ENCODE data around the gene PRR5. TPM values are rescaled to one million over a fixed set of nuclear protein-coding genes. Genes with fewer than 3 reads are reported as not detected.

Gene PRR5
- polyA plus RNA-seq, 1 of the 3 experiments (the other 2 are of a cell fraction), result 1.3 TPM

- no peak overlapping the region for H2AFZ ChIP-seq (ENCODE audit: low read depth)
- WGBS (ENCODE audit: low lambda C conversion rate), result 40% methylated on average over 1 of the region's 11 CpGs
- no peaks in the 10 kb centered on the region for H4K20me1 ChIP-seq (ENCODE audit: insufficient read depth)
- no peaks in the 10 kb centered on the region for H3K36me3 ChIP-seq (replicated peaks in 1 of 2; ENCODE audit: control insufficient read depth in 1 of 2, insufficient read depth in 2 of 2, low read length in 1 of 2)
- no peaks in the 10 kb centered on the region for H3K9me2 ChIP-seq
- peak; percentile 6 for DNase-seq
- H3K4me2 ChIP-seq, result no peak overlapping the region
- H3K27me3 ChIP-seq (ENCODE audit: insufficient read depth), result no peaks in the 10 kb centered on the region
- POLR2A ChIA-PET, result no interaction called here
- no peaks in the 10 kb centered on the region for H3K9me3 ChIP-seq
- H3K4me1 ChIP-seq (ENCODE audit: control insufficient read depth in 1 of 2, insufficient read depth in 2 of 2, low read depth in 1 of 2, low read length in 1 of 2), result peaks cover 0 to 19% of the 10 kb centered on the region in 2 experiments; a peak in 1 of 4 replicates
- no peak overlapping the region for H3K27ac ChIP-seq (ENCODE audit: low read depth in 2 of 2, low read length in 1 of 2)
- H3K4me3 ChIP-seq (ENCODE audit: low read depth in 2 of 2, low read length in 1 of 2), result no peak overlapping the region
- CTCF ChIA-PET, result interaction anchor here (10.2 to 24.0 kb wide), 2 partner anchors 9 to 31 kb away, joined by 68 to 642 read pairs; partner anchors contain the start of gene PRR5
- TF ChIP-seq FOXJ3 (CRISPR knock-in tag; IDR thresholded peaks at IDR 0.05), result no peak
- TF ChIP-seq, protein P1, sequence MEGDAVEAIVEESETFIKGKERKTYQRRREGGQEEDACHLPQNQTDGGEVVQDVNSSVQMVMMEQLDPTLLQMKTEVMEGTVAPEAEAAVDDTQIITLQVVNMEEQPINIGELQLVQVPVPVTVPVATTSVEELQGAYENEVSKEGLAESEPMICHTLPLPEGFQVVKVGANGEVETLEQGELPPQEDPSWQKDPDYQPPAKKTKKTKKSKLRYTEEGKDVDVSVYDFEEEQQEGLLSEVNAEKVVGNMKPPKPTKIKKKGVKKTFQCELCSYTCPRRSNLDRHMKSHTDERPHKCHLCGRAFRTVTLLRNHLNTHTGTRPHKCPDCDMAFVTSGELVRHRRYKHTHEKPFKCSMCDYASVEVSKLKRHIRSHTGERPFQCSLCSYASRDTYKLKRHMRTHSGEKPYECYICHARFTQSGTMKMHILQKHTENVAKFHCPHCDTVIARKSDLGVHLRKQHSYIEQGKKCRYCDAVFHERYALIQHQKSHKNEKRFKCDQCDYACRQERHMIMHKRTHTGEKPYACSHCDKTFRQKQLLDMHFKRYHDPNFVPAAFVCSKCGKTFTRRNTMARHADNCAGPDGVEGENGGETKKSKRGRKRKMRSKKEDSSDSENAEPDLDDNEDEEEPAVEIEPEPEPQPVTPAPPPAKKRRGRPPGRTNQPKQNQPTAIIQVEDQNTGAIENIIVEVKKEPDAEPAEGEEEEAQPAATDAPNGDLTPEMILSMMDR (IDR thresholded peaks at IDR 0.05), result no peak
- TF ChIP-seq NFIC (IDR thresholded peaks at IDR 0.05; ENCODE audit: borderline replicate concordance), result no peak
- TF ChIP-seq JUND (IDR thresholded peaks at IDR 0.05), result no peak
- TF ChIP-seq GATA2 (CRISPR knock-in tag; IDR thresholded peaks at IDR 0.05), result no peak
- TF ChIP-seq USF2 (IDR thresholded peaks at IDR 0.05; ENCODE audit: borderline replicate concordance, low read depth, low read length), result no peak
- TF ChIP-seq EP300 (IDR thresholded peaks at IDR 0.05; ENCODE audit: borderline replicate concordance in 1 of 2, low read depth in 1 of 2, low read length in 1 of 2), result no peak
- no peak for TF ChIP-seq RCOR1 (IDR thresholded peaks at IDR 0.05; ENCODE audit: low read length)
- no peak for TF ChIP-seq TEAD4 (IDR thresholded peaks at IDR 0.05; ENCODE audit: borderline replicate concordance, insufficient read depth)
- TF ChIP-seq FOSL2 (IDR thresholded peaks at IDR 0.05; ENCODE audit: borderline replicate concordance, low read depth), result no peak
- no peak for TF ChIP-seq TCF12 (IDR thresholded peaks at IDR 0.05)
- TF ChIP-seq ELF1 (IDR thresholded peaks at IDR 0.05), result no peak
- no peak for TF ChIP-seq MAX (IDR thresholded peaks at IDR 0.05; ENCODE audit: low read depth)
- no peak for TF ChIP-seq SMC3 (IDR thresholded peaks at IDR 0.05; ENCODE audit: low read depth, low read length)
- no peak for TF ChIP-seq CHD2 (IDR thresholded peaks at IDR 0.05; ENCODE audit: low read length, partially characterized antibody)
- TF ChIP-seq RAD21 (IDR thresholded peaks at IDR 0.05; ENCODE audit: low read length), result no peak
- TF ChIP-seq REST (IDR thresholded peaks at IDR 0.05; ENCODE audit: low read depth, low read length), result no peak
- no peak for TF ChIP-seq GABPA (IDR thresholded peaks at IDR 0.05; ENCODE audit: low read depth)
- TF ChIP-seq POLR2AphosphoS5 (IDR thresholded peaks at IDR 0.05; ENCODE audit: low read depth, low read length), result no peak
- TF ChIP-seq, protein P2, sequence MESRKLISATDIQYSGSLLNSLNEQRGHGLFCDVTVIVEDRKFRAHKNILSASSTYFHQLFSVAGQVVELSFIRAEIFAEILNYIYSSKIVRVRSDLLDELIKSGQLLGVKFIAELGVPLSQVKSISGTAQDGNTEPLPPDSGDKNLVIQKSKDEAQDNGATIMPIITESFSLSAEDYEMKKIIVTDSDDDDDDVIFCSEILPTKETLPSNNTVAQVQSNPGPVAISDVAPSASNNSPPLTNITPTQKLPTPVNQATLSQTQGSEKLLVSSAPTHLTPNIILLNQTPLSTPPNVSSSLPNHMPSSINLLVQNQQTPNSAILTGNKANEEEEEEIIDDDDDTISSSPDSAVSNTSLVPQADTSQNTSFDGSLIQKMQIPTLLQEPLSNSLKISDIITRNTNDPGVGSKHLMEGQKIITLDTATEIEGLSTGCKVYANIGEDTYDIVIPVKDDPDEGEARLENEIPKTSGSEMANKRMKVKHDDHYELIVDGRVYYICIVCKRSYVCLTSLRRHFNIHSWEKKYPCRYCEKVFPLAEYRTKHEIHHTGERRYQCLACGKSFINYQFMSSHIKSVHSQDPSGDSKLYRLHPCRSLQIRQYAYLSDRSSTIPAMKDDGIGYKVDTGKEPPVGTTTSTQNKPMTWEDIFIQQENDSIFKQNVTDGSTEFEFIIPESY (IDR thresholded peaks at IDR 0.05; ENCODE audit: borderline replicate concordance, low read depth), result no peak
- H3K79me2 ChIP-seq (ENCODE audit: insufficient read depth), result no peaks in the 10 kb centered on the region
- H3F3A ChIP-seq (replicated peaks; ENCODE audit: insufficient read depth), result no peaks in the 10 kb centered on the region
- H3K9ac ChIP-seq, result no peak overlapping the region
Observed at GRCh38 chr22:44726439-44726838, 24.4 kb downstream of the PRR5 start.
